HCT116 (cell line): ENCODE results near the gene COL21A1. TPM values are rescaled to one million over a fixed set of nuclear protein-coding genes. Genes with fewer than 3 reads are reported as not detected.

Experiments used
- ATAC-seq: fragments of 200-7000 bp; cut with Tn5 transposase; 2 replicates; pipeline ENCODE4 v1.9.1; 2020; ENCODE audit warnings: mild to moderate bottlenecking, moderate library complexity
- BruUV-seq: library from RNA; stranded (reverse); fragments of 400-500 nt; replicated peaks from 2 replicates; lab custom pipeline; 2021; lab: Mats Ljungman, UMichigan
- CTCF ChIA-PET: fragments of 300-600 bp; sonication (Branson Sonifier 250); formaldehyde crosslinking; loops from one replicate; lab custom pipeline; 2021; ENCODE audit warnings: antibody characterized with exemption; lab: Charles Lee
- POLR2A ChIA-PET: fragments of 300-600, 350-600 bp; sonication (Branson Sonifier 250); formaldehyde crosslinking; loops from one replicate; lab custom pipeline; 2021; ENCODE audit warnings: antibody characterized with exemption; lab: Charles Lee
- RAD21 ChIA-PET, 2 experiments: fragments of 300-600 bp; sonication (Branson Sonifier 250); formaldehyde crosslinking; loops; one replicate each; lab custom pipeline; 2023; ENCODE audit warnings: low total read pairs in 2 of 2; ENCODE audit not compliant: uncharacterized antibody in 2 of 2, unreplicated experiment in 2 of 2, low non-redundant PET in 1 of 2; lab: Charles Lee
- DNase-seq: peaks from one replicate; pipeline ENCODE4 v3.0.0-alpha.2; 2010; ENCODE audit warnings: low read depth, low spot score
- H2AFZ ChIP-seq: fragments of 200-600 bp; shearing (Covaris generic), sonication (generic); 2 replicates; pipeline ENCODE4 v1.6.1; 2017; ENCODE audit warnings: low read depth, mixed run types, mixed read lengths, antibody characterized with exemption, low read length; ENCODE audit not compliant: poor library complexity, severe bottlenecking
- H3K27ac ChIP-seq: 2 replicates; pipeline ENCODE4 v1.5.1; 2012; ENCODE audit warnings: low read depth, low read length
- H3K27me3 ChIP-seq: fragments of 200-600 bp; sonication (generic); 2 replicates; pipeline ENCODE4 v1.6.1; 2016; ENCODE audit warnings: mixed run types, low read length, mixed read lengths; ENCODE audit not compliant: insufficient read depth
- H3K36me3 ChIP-seq, 2 experiments: fragments of 200-500 bp in 1 of 2; fragments of 200-600 bp in 1 of 2; sonication (Bioruptor generic) in 1 of 2; sonication (generic) in 1 of 2; 2 replicates each; pipeline versions ENCODE4 v1.5.1 to v1.6.1; 2014 to 2016; ENCODE audit warnings: low read length in 2 of 2, inconsistent platforms in 1 of 2, mixed read lengths in 1 of 2, mixed run types in 1 of 2; ENCODE audit not compliant: insufficient read depth in 2 of 2, control insufficient read depth in 1 of 2
- H3K4me1 ChIP-seq, 2 experiments: fragments of 200-600 bp in 1 of 2; sonication (generic) in 1 of 2; 2 replicates each; pipeline versions ENCODE4 v1.5.1 to v1.6.1; 2012 to 2017; ENCODE audit warnings: low read length in 2 of 2, inconsistent platforms in 1 of 2, mild to moderate bottlenecking in 1 of 2, mixed read lengths in 1 of 2, mixed run types in 1 of 2, moderate library complexity in 1 of 2; ENCODE audit not compliant: insufficient read depth in 2 of 2, control insufficient read depth in 1 of 2
- H3K4me2 ChIP-seq: fragments of 200-600 bp; sonication (generic); 2 replicates; pipeline ENCODE4 v1.6.1; 2017; ENCODE audit warnings: mixed run types, low read length, mixed read lengths
- H3K4me3 ChIP-seq, 2 experiments: fragments of 200-600 bp in 1 of 2; sonication (generic) in 1 of 2; replicated peaks in 1 of 2; 2 replicates each; pipeline ENCODE4 v1.5.1; 2011 to 2016; ENCODE audit warnings: low read length in 2 of 2, control low read depth in 1 of 2, low read depth in 1 of 2, mild to moderate bottlenecking in 1 of 2, mixed read lengths in 1 of 2, mixed run types in 1 of 2
- H3K79me2 ChIP-seq: fragments of 200-600 bp; sonication (generic); 2 replicates; pipeline ENCODE4 v1.6.1; 2017; ENCODE audit warnings: mild to moderate bottlenecking, mixed run types, low read length, moderate library complexity, mixed read lengths; ENCODE audit not compliant: insufficient read depth
- H3K9ac ChIP-seq: fragments of 200-600 bp; sonication (generic); 2 replicates; pipeline ENCODE4 v1.6.1; 2016; ENCODE audit warnings: low read length, mixed read lengths
- H3K9me2 ChIP-seq: fragments of 200-600 bp; sonication (generic), shearing (Covaris generic); 2 replicates; pipeline ENCODE4 v1.6.1; 2017; ENCODE audit warnings: mixed run types, mild to moderate bottlenecking, moderate library complexity; ENCODE audit not compliant: insufficient read depth
- H3K9me3 ChIP-seq, 2 experiments: fragments of 200-500 bp in 1 of 2; fragments of 200-600 bp in 1 of 2; sonication (Bioruptor generic) in 1 of 2; sonication (generic) in 1 of 2; 2 replicates each; pipeline ENCODE4 v1.6.1; 2014 to 2017; ENCODE audit warnings: low read length in 2 of 2, mixed read lengths in 2 of 2, inconsistent platforms in 1 of 2, low read depth in 1 of 2, mild to moderate bottlenecking in 1 of 2, mixed run types in 1 of 2, moderate library complexity in 1 of 2; ENCODE audit not compliant: control insufficient read depth in 1 of 2, insufficient read depth in 1 of 2
- H4K20me1 ChIP-seq: fragments of 200-600 bp; sonication (generic), shearing (Covaris generic); 2 replicates; pipeline ENCODE4 v1.6.1; 2017; ENCODE audit warnings: mixed run types, mild to moderate bottlenecking, moderate library complexity; ENCODE audit not compliant: insufficient read depth
- CTCF ChIP-seq, 3 experiments: fragments of 200-600 bp in 1 of 3; sonication (generic) in 1 of 3; IDR thresholded peaks in 2 of 3; conservative IDR thresholded peaks in 1 of 3; 2 replicates each; pipeline ENCODE4 v1.5.1; 2012 to 2017; ENCODE audit warnings: low read depth in 2 of 3, low read length in 2 of 3, antibody characterized with exemption in 1 of 3, borderline replicate concordance in 1 of 3, control low read depth in 1 of 3, mild to moderate bottlenecking in 1 of 3, mixed read lengths in 1 of 3, mixed run types in 1 of 3, moderate library complexity in 1 of 3; ENCODE audit not compliant: insufficient read depth in 1 of 3
- EZH2phosphoT487 ChIP-seq: fragments of 200-600 bp; IDR thresholded peaks from 2 replicates; pipeline ENCODE4 v1.6.1; 2018; ENCODE audit warnings: antibody characterized with exemption, borderline replicate concordance
- FOSL1 ChIP-seq: IDR thresholded peaks from 2 replicates; pipeline ENCODE4 v1.6.1; 2012; ENCODE audit warnings: low read depth
- MAX ChIP-seq: IDR thresholded peaks from 2 replicates; pipeline ENCODE4 v1.6.1; 2012
- RAD21 ChIP-seq: IDR thresholded peaks from 2 replicates; pipeline ENCODE4 v1.6.1; 2012; ENCODE audit warnings: low read depth, mild to moderate bottlenecking
- REST ChIP-seq: IDR thresholded peaks from 2 replicates; pipeline ENCODE4 v1.6.1; 2012; ENCODE audit warnings: low read depth
- SP1 ChIP-seq: IDR thresholded peaks from 2 replicates; pipeline ENCODE4 v1.6.1; 2012; ENCODE audit warnings: low read depth
- TCF7L2 ChIP-seq: IDR thresholded peaks from 2 replicates; pipeline ENCODE4 v1.7.0; 2011; ENCODE audit warnings: borderline replicate concordance, inconsistent platforms; ENCODE audit not compliant: insufficient read depth, insufficient read length; ENCODE audit errors: extremely low read depth
- ZNF274 ChIP-seq: fragments of 200-500 bp; sonication (Bioruptor generic); IDR thresholded peaks from 2 replicates; pipeline ENCODE4 v1.6.1; 2014; ENCODE audit warnings: mild to moderate bottlenecking, low read depth, low read length, inconsistent platforms
- intact Hi-C: fragments of 100-400 bp; cut with micrococcal nuclease; formaldehyde crosslinking; loops from 2 replicates; pipeline ENCODE4 v1.10.0; 2022
- total RNA-seq: library from RNA; stranded (reverse); gene quantifications from one replicate; pipeline ENCODE4 v1.2.1, GENCODE V29; 2021; ENCODE audit not compliant: unreplicated experiment

COL21A1 gene
- total RNA-seq, 1 experiment from 2014 or later, result not detected

- no peaks in the 10 kb centered on the region; a peak in 1 of 4 replicates for H3K4me1 ChIP-seq
- ChIA-PET RAD21 (no interaction called here), CTCF (no interaction called here), POLR2A (no interaction called here)
- intact Hi-C loops, result no loop called here
- H3K9me2 ChIP-seq, result no peaks in the 10 kb centered on the region; the same call in 1 of the 2 replicates
- H3K4me2 ChIP-seq, result no peak overlapping the region
- DNase-seq (no peak), ATAC-seq (no peak)
- no peaks in the 10 kb centered on the region for H3K79me2 ChIP-seq
- no peak overlapping the region for H3K27ac ChIP-seq
- H4K20me1 ChIP-seq, result no peaks in the 10 kb centered on the region
- H2AFZ ChIP-seq, result no peak overlapping the region
- TF ChIP-seq FOSL1, result no peak
- TF ChIP-seq ZNF274, result no peak
- TF ChIP-seq SP1, result no peak
- TF ChIP-seq CTCF (IDR thresholded peaks at IDR 0.05 in 2 of 3, conservative IDR thresholded peaks at IDR 0.05 in 1 of 3; ENCODE audit: borderline replicate concordance in 1 of 3, insufficient read depth in 1 of 3, low read depth in 2 of 3, low read length in 2 of 3), result no peak
- no peak for TF ChIP-seq RAD21
- no peak for TF ChIP-seq MAX
- TF ChIP-seq REST, result no peak
- no peak for TF ChIP-seq EZH2phosphoT487
- TF ChIP-seq TCF7L2, result no peak
- H3K9me3 ChIP-seq, result peaks cover 0 to 3% of the 10 kb centered on the region in 2 experiments; a peak in 1 of 4 replicates
- no peak overlapping the region for H3K9ac ChIP-seq
- no peaks in the 10 kb centered on the region for H3K27me3 ChIP-seq
- BruUV-seq, result no TSS peak
- no peaks in the 10 kb centered on the region for H3K36me3 ChIP-seq
- no peak overlapping the region for H3K4me3 ChIP-seq
Observed at GRCh38 chr6:56073315-56073714, 174.1 kb downstream of the COL21A1 start.
